Activated naive CD4-positive, alpha-beta T cell treated with anti-CD3 and anti-CD28 coated beads, Interleukin-2, amount 50 U/mL, for 24 hours (primary cell): Measurements from ENCODE around the gene URM1.

Experiments
- H3K27ac Mint-ChIP-seq: one replicate; pipeline ENCODE4 v1.8.0; 2021; ENCODE audit warnings: mild to moderate bottlenecking, mixed read lengths
- H3K27me3 Mint-ChIP-seq: one replicate; pipeline ENCODE4 v1.8.0; 2021; ENCODE audit warnings: mixed read lengths
- H3K36me3 Mint-ChIP-seq: one replicate; pipeline ENCODE4 v1.8.0; 2021; ENCODE audit warnings: mixed read lengths
- H3K4me1 Mint-ChIP-seq: one replicate; pipeline ENCODE4 v1.8.0; 2021; ENCODE audit warnings: mixed read lengths
- H3K4me3 Mint-ChIP-seq: one replicate; pipeline ENCODE4 v1.8.0; 2021; ENCODE audit warnings: mild to moderate bottlenecking, mixed read lengths
- H3K9me3 Mint-ChIP-seq: one replicate; pipeline ENCODE4 v1.8.0; 2021; ENCODE audit warnings: mixed read lengths

The URM1 gene

GRCh38 chr9:128369024-128369706, 2.0 kb upstream of the URM1 start:
- Mint-ChIP-seq H3K4me1 (peaks cover 43% of the 10 kb centered on the region), H3K36me3 (peaks cover 6% of the 10 kb centered on the region), H3K27me3 (no peaks in the 10 kb centered on the region), H3K4me3 (no peak overlapping the region), H3K9me3 (no peaks in the 10 kb centered on the region), H3K27ac (no peak overlapping the region)

GRCh38 chr9:128370367-128370751, 815 bp upstream of the URM1 start:
- Mint-ChIP-seq H3K27me3 (no peaks in the 10 kb centered on the region), H3K4me3 (peak overlapping the region; percentile 97), H3K27ac (peak overlapping the region; percentile 94), H3K36me3 (peaks cover 8% of the 10 kb centered on the region), H3K9me3 (no peaks in the 10 kb centered on the region), H3K4me1 (peaks cover 39% of the 10 kb centered on the region)

DNA sequence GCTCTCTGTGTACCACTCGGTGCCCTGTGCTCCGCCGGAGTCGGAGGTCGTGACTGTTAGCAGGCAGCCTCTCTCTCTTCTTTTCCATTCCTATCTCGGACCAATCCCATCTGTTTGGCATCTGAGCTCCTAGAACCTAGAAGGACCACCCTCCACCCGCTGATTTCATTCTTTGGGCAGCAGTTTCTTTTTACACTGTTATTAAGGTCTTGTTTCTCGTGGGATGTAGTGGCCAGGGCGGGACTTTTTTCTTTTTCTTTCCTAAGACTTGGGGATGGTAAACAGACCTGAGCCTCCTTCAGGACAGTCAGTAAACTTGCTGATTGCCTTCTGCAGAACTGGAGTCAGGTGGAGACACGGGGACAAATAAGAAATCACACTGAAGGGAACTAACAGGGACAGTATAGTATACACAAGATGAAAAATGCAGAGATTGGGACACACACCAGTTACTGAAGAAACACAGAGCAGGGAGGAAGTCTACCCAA, 500 bp downstream of the URM1 start:
- H3K9me3 Mint-ChIP-seq = no peaks in the 10 kb centered on the region
- peak overlapping the region; percentile 97 for H3K4me3 Mint-ChIP-seq
- H3K27me3 Mint-ChIP-seq = no peaks in the 10 kb centered on the region
- peaks cover 10% of the 10 kb centered on the region for H3K36me3 Mint-ChIP-seq
- H3K4me1 Mint-ChIP-seq = peaks cover 38% of the 10 kb centered on the region
- peak overlapping the region; percentile 94 for H3K27ac Mint-ChIP-seq

GRCh38 chr9:128372188-128372641, 1.0 kb downstream of the URM1 start:
- H3K27ac Mint-ChIP-seq = peak overlapping the region; percentile 94
- H3K9me3 Mint-ChIP-seq = no peaks in the 10 kb centered on the region
- H3K36me3 Mint-ChIP-seq = peaks cover 10% of the 10 kb centered on the region

GRCh38 chr9:128372784-128373183, 1.6 kb downstream of the URM1 start:
- H3K4me3 Mint-ChIP-seq = peak overlapping the region; percentile 97
- peaks cover 10% of the 10 kb centered on the region for H3K36me3 Mint-ChIP-seq
- peaks cover 42% of the 10 kb centered on the region for H3K4me1 Mint-ChIP-seq
- H3K9me3 Mint-ChIP-seq = no peaks in the 10 kb centered on the region
- H3K27me3 Mint-ChIP-seq = no peaks in the 10 kb centered on the region
- no peak overlapping the region for H3K27ac Mint-ChIP-seq

More at GRCh38 chr9:128372188-128372641, 1.0 kb downstream of the URM1 start:
- Mint-ChIP-seq H3K4me1 (peaks cover 42% of the 10 kb centered on the region), H3K4me3 (peak overlapping the region; percentile 97), H3K27me3 (no peaks in the 10 kb centered on the region)

GRCh38 chr9:128374221-128374675, 3.1 kb downstream of the URM1 start:
- Mint-ChIP-seq H3K4me1 (peaks cover 44% of the 10 kb centered on the region), H3K9me3 (no peaks in the 10 kb centered on the region), H3K4me3 (no peak overlapping the region), H3K27me3 (no peaks in the 10 kb centered on the region), H3K27ac (no peak overlapping the region), H3K36me3 (peaks cover 12% of the 10 kb centered on the region)

DNA sequence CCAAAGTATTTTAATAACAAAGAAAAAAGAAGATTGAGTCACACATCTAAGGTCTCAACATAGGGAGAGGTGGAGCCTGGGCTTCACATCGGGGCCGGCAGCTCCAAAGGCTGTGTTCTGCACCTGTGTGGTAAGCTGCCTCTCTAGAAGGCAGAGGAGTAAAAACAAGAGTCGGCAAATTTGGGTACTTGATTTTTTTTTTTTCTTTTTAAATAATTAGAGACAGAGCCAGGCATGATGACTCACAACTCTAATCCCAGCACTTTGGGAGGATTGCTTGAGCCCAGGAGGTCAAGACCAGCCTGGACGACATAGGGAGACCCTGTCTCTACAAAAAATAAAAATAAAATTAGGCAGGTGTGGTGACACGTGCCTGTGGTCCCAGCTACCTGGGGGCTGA, 4.7 kb downstream of the URM1 start:
- Mint-ChIP-seq H3K4me3 (no peak overlapping the region), H3K27ac (no peak overlapping the region), H3K27me3 (no peaks in the 10 kb centered on the region), H3K9me3 (no peaks in the 10 kb centered on the region), H3K36me3 (peaks cover 12% of the 10 kb centered on the region), H3K4me1 (peaks cover 35% of the 10 kb centered on the region)

DNA sequence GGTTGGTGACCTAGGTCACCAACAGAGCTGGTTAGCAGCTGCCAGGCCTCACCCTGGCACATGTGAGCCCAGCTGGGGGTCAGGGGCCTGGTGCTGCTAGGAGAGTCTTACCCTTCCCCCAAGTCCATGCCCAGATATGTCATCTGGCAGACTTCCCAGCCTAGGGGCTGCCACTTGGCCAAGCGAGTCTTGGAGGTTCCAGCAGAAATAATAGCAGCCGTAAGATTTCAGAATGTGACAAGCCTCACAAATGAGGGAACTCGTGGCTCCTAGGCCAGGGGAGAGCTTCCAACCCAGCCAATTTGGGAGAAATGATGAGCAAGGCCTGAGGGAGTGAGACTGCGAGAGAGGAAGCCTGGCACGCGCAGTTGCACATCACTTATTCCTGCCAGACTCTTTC, 11.1 kb downstream of the URM1 start:
- Mint-ChIP-seq H3K27ac (no peak overlapping the region), H3K9me3 (no peaks in the 10 kb centered on the region), H3K27me3 (no peaks in the 10 kb centered on the region), H3K4me3 (no peak overlapping the region), H3K4me1 (peaks cover 3% of the 10 kb centered on the region), H3K36me3 (peaks cover 6% of the 10 kb centered on the region)

DNA sequence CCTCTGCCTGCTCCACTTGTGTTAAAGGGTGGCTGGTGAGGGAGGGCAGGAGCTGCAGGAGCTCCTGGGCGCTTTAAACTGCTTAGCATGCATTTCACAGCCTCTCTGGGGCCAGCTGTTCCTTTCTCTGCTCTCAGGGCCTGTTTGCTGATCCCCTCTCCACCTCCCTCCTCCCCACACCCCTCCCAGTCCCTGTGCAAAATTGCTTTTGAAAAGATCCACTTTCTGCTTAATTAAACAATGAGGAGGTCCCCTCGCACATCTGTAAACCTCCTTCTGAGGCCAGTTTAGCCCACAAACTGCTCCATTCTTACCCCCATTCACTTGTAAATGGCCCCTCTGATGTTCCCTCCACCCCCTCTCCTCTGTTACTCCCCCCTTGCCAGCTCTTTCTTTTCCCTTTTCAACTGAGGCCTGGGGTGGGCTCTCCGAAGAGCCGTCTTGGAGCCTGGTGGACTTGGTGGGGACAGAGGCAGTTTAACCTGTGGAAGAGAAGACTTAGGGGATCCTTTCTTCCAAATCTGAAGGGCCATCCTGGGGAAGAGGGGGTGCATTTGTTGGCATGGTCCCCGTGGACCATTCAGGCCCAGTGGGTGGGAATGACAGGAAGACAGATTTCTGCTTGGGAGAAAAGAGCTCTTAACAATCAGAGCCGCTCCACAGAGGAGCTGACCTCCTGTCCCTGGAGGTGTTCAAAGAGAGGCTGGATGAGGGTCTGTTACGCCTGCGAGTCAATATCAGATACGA, 12.0 kb downstream of the URM1 start:
- H3K4me3 Mint-ChIP-seq = no peak overlapping the region
- peaks cover 6% of the 10 kb centered on the region for H3K36me3 Mint-ChIP-seq
- H3K9me3 Mint-ChIP-seq = no peaks in the 10 kb centered on the region
- no peaks in the 10 kb centered on the region for H3K27me3 Mint-ChIP-seq
- peaks cover 3% of the 10 kb centered on the region for H3K4me1 Mint-ChIP-seq
- no peak overlapping the region for H3K27ac Mint-ChIP-seq

DNA sequence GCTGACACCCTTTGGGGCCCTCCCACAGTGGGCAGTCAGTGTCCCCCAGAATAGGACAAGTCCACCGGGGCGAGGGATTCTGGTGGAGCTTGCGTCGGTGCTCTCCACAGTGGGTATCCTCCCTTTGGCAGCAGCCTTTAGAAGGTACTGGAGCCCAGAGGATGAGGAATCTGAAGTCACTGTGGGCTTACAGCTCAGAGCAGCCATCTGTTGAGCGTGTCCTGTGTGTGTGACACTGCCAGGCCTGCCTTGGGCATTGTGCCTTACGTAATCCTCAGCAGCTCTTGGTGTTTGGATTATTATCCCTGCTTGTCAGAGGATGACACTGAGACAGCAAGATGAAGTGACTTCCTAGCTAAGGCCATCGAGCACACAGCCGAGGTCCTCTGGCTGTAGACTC, 12.6 kb downstream of the URM1 start:
- no peak overlapping the region for H3K27ac Mint-ChIP-seq
- H3K9me3 Mint-ChIP-seq = no peaks in the 10 kb centered on the region
- peaks cover 2% of the 10 kb centered on the region for H3K4me1 Mint-ChIP-seq
- no peak overlapping the region for H3K4me3 Mint-ChIP-seq
- H3K36me3 Mint-ChIP-seq = peaks cover 6% of the 10 kb centered on the region
- H3K27me3 Mint-ChIP-seq = no peaks in the 10 kb centered on the region

DNA sequence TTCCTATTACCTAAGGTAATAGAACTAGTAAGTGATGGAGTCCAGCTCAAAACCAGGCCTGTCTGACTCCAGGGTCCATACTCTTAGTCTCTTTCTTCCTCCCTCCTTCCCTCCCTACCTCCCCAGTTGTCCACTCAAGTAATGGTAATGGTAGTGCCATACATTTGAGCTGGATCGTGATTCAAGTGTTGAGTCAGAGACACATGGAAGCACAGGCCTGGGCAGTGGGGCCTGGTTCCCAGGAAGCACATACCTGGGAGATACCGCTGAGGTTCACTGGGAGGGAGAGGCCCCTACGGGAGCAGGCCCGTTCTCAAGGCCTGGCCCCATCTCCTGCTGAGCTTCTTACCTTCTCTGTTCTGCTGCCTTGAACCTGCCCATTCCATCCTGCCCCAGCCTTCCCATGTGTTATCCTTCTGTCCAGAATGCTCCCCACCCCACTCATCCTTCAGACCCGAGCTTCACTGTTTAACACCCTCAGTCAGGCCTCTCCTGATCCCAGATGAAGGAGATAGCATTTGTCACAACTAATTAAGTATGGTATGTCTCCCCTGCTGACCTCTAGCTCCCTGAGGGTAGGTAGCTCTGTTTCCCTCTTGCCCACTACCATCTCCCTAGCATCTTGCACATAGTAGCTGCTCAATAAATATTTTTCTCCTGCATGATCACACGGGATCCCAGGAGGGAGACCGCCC, 13.8 kb downstream of the URM1 start:
- H3K9me3 Mint-ChIP-seq = no peaks in the 10 kb centered on the region
- H3K4me3 Mint-ChIP-seq = no peak overlapping the region
- no peaks in the 10 kb centered on the region for H3K4me1 Mint-ChIP-seq
- H3K27ac Mint-ChIP-seq = no peak overlapping the region
- no peaks in the 10 kb centered on the region for H3K27me3 Mint-ChIP-seq
- H3K36me3 Mint-ChIP-seq = peaks cover 6% of the 10 kb centered on the region

DNA sequence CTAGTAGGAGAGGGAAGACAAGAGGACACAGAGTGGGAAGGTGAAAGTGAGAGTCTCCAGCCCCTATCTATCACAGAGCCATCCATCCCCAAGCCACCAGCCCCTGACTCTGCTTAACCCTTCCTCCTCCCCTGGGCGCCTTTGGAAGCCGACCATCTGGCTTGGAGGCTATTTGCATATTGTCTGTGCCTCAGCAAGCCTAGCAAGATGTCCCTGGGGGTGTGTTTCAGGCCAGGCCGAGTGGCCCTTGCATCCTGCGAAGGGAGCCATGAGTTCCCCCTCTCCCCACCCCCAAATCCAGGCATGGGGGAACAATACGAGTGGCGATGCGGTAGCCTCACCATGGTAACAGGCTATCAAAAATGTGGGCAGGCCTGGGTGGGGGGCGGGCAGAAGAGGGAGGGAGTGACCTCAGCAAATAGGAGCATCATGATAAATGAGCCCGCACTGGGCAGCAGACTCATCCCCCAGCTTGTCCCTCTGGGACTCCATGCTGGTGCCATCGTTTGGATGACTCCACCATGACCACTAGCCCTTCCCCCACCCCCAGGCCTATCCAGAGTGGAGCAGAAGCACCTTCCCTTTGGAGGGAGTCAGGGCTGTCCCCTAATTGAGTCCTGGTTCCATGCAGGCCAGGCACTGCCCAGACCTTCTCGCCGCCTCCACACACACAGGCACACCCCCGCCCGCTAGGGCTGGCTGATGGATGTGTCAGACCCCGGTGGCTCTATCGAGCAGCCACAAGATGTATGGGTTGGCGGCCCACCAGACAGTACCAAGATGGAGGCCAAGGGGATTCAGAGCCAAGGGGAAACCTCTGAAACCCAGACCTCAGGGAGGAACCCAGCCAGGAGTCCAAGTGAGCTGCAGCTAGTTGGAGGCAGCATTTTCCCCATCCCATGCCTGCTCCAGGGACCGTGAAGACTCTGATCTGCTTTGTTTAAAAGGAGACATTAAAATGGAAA, 14.6 kb downstream of the URM1 start:
- H3K27ac Mint-ChIP-seq = no peak overlapping the region
- H3K27me3 Mint-ChIP-seq = no peaks in the 10 kb centered on the region
- H3K9me3 Mint-ChIP-seq = no peaks in the 10 kb centered on the region
- no peaks in the 10 kb centered on the region for H3K4me1 Mint-ChIP-seq
- no peak overlapping the region for H3K4me3 Mint-ChIP-seq
- H3K36me3 Mint-ChIP-seq = peaks cover 6% of the 10 kb centered on the region

GRCh38 chr9:128388150-128388549, 17.0 kb downstream of the URM1 start:
- Mint-ChIP-seq H3K9me3 (no peaks in the 10 kb centered on the region), H3K4me1 (no peaks in the 10 kb centered on the region), H3K4me3 (no peak overlapping the region), H3K36me3 (peaks cover 16% of the 10 kb centered on the region), H3K27ac (no peak overlapping the region), H3K27me3 (no peaks in the 10 kb centered on the region)

DNA sequence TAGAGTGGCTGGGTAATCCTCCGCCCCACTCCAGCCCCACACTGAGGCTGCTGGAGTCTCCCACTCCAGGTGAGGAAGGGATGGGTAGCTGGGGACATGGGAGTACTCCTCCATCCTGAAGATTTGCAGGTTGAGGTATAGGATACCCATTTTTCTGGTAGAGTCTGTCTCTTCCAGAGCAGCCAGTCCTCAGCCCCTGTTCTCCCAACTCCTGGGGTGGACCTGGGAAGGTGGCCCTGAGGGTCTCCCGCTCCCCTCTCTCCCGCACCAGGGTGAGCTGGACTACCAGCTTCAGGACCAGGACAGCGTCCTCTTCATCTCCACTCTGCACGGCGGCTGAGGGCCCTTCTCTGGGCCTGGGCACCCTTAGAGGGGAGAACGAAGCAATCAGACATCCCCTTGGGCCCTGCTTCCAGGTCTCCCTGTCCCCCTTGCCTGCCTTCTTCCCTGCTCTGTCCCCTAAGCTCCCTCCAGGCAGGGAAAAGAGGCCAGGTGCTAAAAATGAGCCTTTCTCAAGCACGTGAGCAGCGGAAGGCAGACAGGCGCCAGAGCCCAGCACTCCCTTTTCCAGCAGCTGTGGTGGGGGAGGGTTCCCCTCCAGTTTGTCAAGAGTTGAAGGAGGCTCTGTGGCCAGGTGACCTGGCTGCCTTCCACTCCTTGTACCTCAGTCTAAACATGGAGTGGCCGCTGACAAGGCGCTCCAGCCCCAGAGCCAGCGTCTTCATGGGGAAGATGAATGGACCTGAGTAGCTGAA, 18.4 kb downstream of the URM1 start:
- Mint-ChIP-seq H3K4me1 (no peaks in the 10 kb centered on the region), H3K36me3 (peaks cover 14% of the 10 kb centered on the region), H3K27me3 (no peaks in the 10 kb centered on the region), H3K4me3 (no peak overlapping the region), H3K27ac (no peak overlapping the region), H3K9me3 (no peaks in the 10 kb centered on the region)
